ENCODE measurements around the gene RTN4R.

DNA sequence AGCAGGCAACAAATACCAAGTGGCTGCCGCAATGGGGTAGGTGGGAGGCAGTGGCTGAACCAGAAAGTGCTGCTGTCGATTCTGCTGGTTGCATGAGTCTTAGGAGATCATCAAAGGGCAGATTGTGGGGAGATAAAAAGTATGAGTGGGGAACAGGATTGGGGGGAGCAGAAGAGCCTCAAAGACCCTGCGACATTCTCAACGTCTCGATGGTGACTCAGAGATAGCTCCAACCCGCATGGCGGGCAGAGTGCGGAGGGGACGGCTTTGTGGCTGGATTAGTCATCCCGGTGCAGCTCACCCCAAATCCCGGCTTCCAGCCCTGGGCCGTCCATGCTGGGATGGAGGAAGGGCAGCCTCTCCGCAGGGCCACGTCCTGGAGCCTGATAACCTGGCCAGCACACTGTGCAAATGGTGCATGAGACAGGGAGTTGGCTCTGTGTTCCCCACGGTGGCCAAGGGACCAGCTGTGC is 11.6 kb upstream of the RTN4R start:
- TF ChIP-seq POLR2AphosphoS5 (IDR thresholded peaks at IDR 0.05; ENCODE audit: insufficient read depth in 1 of 2, low read depth in 1 of 2), result no peak
- TF ChIP-seq, protein P1, sequence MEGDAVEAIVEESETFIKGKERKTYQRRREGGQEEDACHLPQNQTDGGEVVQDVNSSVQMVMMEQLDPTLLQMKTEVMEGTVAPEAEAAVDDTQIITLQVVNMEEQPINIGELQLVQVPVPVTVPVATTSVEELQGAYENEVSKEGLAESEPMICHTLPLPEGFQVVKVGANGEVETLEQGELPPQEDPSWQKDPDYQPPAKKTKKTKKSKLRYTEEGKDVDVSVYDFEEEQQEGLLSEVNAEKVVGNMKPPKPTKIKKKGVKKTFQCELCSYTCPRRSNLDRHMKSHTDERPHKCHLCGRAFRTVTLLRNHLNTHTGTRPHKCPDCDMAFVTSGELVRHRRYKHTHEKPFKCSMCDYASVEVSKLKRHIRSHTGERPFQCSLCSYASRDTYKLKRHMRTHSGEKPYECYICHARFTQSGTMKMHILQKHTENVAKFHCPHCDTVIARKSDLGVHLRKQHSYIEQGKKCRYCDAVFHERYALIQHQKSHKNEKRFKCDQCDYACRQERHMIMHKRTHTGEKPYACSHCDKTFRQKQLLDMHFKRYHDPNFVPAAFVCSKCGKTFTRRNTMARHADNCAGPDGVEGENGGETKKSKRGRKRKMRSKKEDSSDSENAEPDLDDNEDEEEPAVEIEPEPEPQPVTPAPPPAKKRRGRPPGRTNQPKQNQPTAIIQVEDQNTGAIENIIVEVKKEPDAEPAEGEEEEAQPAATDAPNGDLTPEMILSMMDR (IDR thresholded peaks at IDR 0.05), result no peak
